Heart left ventricle (tissue), 13 donors: ENCODE results near the gene CRABP1.
"Not testable (repeated sequence)": the region's sequence is repeated elsewhere in the genome, so short reads cannot be mapped to it uniquely, and the experiment has no call there.

ENCODE experiments used
- POLR2A ChIP-seq, 2 donors: fragments of 450-650 bp; IDR thresholded peaks; one replicate each; pipeline ENCODE4 v1.6.1; 2017; ENCODE audit warnings: antibody characterized with exemption in 2 of 2, mild to moderate bottlenecking in 2 of 2, moderate library complexity in 2 of 2
- TF ChIP-seq, protein P1 (sequence below), 12 donors: fragments of 200-600 bp; sonication (generic) in 4 of 12; IDR thresholded peaks; one replicate each; pipeline versions ENCODE4 v1.5.0 to v1.8.0; 2018 to 2022; ENCODE audit warnings: antibody characterized with exemption in 12 of 12, mild to moderate bottlenecking in 5 of 12
- donor health status: ischemic (EF 13 %, LVEDD 7.1; RV severe dilation, severe dysfunction).
- donor health status: DM: no; HTN: yes; CAD: no.
- donor health status: DM: no; HTN: no; CAD: no.
- donor health status: ischemic (EF 25% LVEDD 6.9; RV normal size, moderate dysfunction).
- donor health status: ischemic (EF 25% LVEDD 5.7; RV mildly dilated, moderate dysfunction).
- donor health status: ischemic (EF 35%, LVEDD 5.7; RV mildly dilated, moderate dysfunction).
- donor health status: nonischemic (EF 11% LVEDD 7.7; RV severe dilation, severe dysfunction).
- donor health status: DM: yes; HTN: yes; CAD: no.
- donor health status: PGD.
- donor health status: ischemic (EF 29% LVEDD 5.4; RV normal size, mild dysfunction).
- donor health status: nonischemic (EF 23%, LVEDD 6.1; RV moderate dilation, normal function).

DNA sequence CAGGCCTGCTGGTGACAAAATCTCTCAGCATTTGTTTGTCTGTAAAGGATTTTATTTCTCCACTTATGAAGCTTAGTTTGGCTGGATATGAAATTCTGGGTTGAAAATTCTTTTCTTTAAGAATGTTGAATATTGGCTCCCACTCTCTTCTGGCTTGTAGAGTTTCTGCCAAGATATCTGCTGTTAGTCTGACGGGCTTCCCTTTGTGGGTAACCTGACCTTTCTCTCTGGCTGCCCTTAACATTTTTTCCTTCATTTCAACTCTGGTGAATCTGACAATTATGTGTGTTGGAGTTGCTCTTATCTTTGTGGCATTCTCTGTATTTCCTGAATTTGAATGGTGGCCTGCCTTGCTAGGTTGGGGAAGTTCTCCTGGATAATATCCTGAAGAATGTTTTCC lies 40.0 kb downstream of the CRABP1 start:
- TF ChIP-seq, protein P1, sequence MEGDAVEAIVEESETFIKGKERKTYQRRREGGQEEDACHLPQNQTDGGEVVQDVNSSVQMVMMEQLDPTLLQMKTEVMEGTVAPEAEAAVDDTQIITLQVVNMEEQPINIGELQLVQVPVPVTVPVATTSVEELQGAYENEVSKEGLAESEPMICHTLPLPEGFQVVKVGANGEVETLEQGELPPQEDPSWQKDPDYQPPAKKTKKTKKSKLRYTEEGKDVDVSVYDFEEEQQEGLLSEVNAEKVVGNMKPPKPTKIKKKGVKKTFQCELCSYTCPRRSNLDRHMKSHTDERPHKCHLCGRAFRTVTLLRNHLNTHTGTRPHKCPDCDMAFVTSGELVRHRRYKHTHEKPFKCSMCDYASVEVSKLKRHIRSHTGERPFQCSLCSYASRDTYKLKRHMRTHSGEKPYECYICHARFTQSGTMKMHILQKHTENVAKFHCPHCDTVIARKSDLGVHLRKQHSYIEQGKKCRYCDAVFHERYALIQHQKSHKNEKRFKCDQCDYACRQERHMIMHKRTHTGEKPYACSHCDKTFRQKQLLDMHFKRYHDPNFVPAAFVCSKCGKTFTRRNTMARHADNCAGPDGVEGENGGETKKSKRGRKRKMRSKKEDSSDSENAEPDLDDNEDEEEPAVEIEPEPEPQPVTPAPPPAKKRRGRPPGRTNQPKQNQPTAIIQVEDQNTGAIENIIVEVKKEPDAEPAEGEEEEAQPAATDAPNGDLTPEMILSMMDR (IDR thresholded peaks at IDR 0.05), result not testable (repeated sequence)
- TF ChIP-seq POLR2A (IDR thresholded peaks at IDR 0.05), result not testable (repeated sequence)
